ENCODE measurements around the gene TEX264.

TEX264 gene

GRCh38 chr3:51709675-51710074 lies 38.6 kb downstream of the TEX264 start:
- no peak overlapping the region for H3K4me3 ChIP-seq (ENCODE audit: low read length)
- no peak overlapping the region for H3K9ac ChIP-seq (ENCODE audit: low read depth, low read length)
- no peaks in the 10 kb centered on the region for H3K4me1 ChIP-seq (ENCODE audit: insufficient read depth, low read length)
- 92% methylated on average over 4 of the region's 4 CpGs for WGBS
- H3K9me3 ChIP-seq (ENCODE audit: insufficient read depth, low read depth, low read length): no peaks in the 10 kb centered on the region
- H3K36me3 ChIP-seq (ENCODE audit: insufficient read depth, low read length): no peaks in the 10 kb centered on the region
- peaks cover 25% of the 10 kb centered on the region for H3K27me3 ChIP-seq (ENCODE audit: insufficient read depth, low read length)
- H3K27ac ChIP-seq (ENCODE audit: low read depth, low read length): no peak overlapping the region

GRCh38 chr3:51710631-51711351 lies 39.7 kb downstream of the TEX264 start:
- Histone ChIP-seq H3K27ac (ENCODE audit: low read depth, low read length) (no peak overlapping the region), H3K27me3 (ENCODE audit: insufficient read depth, low read length) (peaks cover 25% of the 10 kb centered on the region), H3K9me3 (ENCODE audit: insufficient read depth, low read depth, low read length) (no peaks in the 10 kb centered on the region), H3K9ac (ENCODE audit: low read depth, low read length) (no peak overlapping the region), H3K36me3 (ENCODE audit: insufficient read depth, low read length) (no peaks in the 10 kb centered on the region), H3K4me3 (ENCODE audit: low read length) (no peak overlapping the region), H3K4me1 (ENCODE audit: insufficient read depth, low read length) (no peaks in the 10 kb centered on the region)
- WGBS: 86% methylated on average over 10 of the region's 10 CpGs

- Histone ChIP-seq H3K9ac (ENCODE audit: low read depth, low read length) (no peak overlapping the region), H3K4me3 (ENCODE audit: low read length) (no peak overlapping the region), H3K36me3 (ENCODE audit: insufficient read depth, low read length) (no peaks in the 10 kb centered on the region), H3K9me3 (ENCODE audit: insufficient read depth, low read depth, low read length) (no peaks in the 10 kb centered on the region), H3K4me1 (ENCODE audit: insufficient read depth, low read length) (no peaks in the 10 kb centered on the region), H3K27ac (ENCODE audit: low read depth, low read length) (no peak overlapping the region), H3K27me3 (ENCODE audit: insufficient read depth, low read length) (peaks cover 25% of the 10 kb centered on the region)
- WGBS: 88% methylated on average over 8 of the region's 8 CpGs
Observed at GRCh38 chr3:51711352-51712037, 40.4 kb downstream of the TEX264 start.

GRCh38 chr3:51712038-51712420 lies 41.0 kb downstream of the TEX264 start:
- Histone ChIP-seq H3K9me3 (ENCODE audit: insufficient read depth, low read depth, low read length) (no peaks in the 10 kb centered on the region), H3K4me1 (ENCODE audit: insufficient read depth, low read length) (no peaks in the 10 kb centered on the region), H3K4me3 (ENCODE audit: low read length) (no peak overlapping the region), H3K27me3 (ENCODE audit: insufficient read depth, low read length) (peaks cover 24% of the 10 kb centered on the region), H3K9ac (ENCODE audit: low read depth, low read length) (no peak overlapping the region), H3K27ac (ENCODE audit: low read depth, low read length) (no peak overlapping the region), H3K36me3 (ENCODE audit: insufficient read depth, low read length) (no peaks in the 10 kb centered on the region)
- WGBS: 92% methylated on average over 1 of the region's 1 CpG

- no peak overlapping the region for H3K4me3 ChIP-seq (ENCODE audit: low read length)
- peaks cover 19% of the 10 kb centered on the region for H3K27me3 ChIP-seq (ENCODE audit: insufficient read depth, low read length)
- H3K27ac ChIP-seq (ENCODE audit: low read depth, low read length): no peak overlapping the region
- no peaks in the 10 kb centered on the region for H3K36me3 ChIP-seq (ENCODE audit: insufficient read depth, low read length)
- H3K9ac ChIP-seq (ENCODE audit: low read depth, low read length): no peak overlapping the region
- no peaks in the 10 kb centered on the region for H3K4me1 ChIP-seq (ENCODE audit: insufficient read depth, low read length)
- WGBS: 95% methylated on average over 20 of the region's 20 CpGs
- H3K9me3 ChIP-seq (ENCODE audit: insufficient read depth, low read depth, low read length): no peaks in the 10 kb centered on the region
Observed at GRCh38 chr3:51712511-51712931, 41.5 kb downstream of the TEX264 start.

GRCh38 chr3:51712963-51713362 lies 41.9 kb downstream of the TEX264 start:
- Histone ChIP-seq H3K9ac (ENCODE audit: low read depth, low read length) (no peak overlapping the region), H3K9me3 (ENCODE audit: insufficient read depth, low read depth, low read length) (no peaks in the 10 kb centered on the region), H3K4me3 (ENCODE audit: low read length) (no peak overlapping the region), H3K4me1 (ENCODE audit: insufficient read depth, low read length) (no peaks in the 10 kb centered on the region), H3K27me3 (ENCODE audit: insufficient read depth, low read length) (peaks cover 15% of the 10 kb centered on the region), H3K36me3 (ENCODE audit: insufficient read depth, low read length) (no peaks in the 10 kb centered on the region), H3K27ac (ENCODE audit: low read depth, low read length) (no peak overlapping the region)
- 96% methylated on average over 19 of the region's 19 CpGs for WGBS

- Histone ChIP-seq H3K27ac (ENCODE audit: low read depth, low read length) (no peak overlapping the region), H3K4me3 (ENCODE audit: low read length) (no peak overlapping the region), H3K9ac (ENCODE audit: low read depth, low read length) (no peak overlapping the region), H3K36me3 (ENCODE audit: insufficient read depth, low read length) (no peaks in the 10 kb centered on the region), H3K9me3 (ENCODE audit: insufficient read depth, low read depth, low read length) (no peaks in the 10 kb centered on the region), H3K4me1 (ENCODE audit: insufficient read depth, low read length) (no peaks in the 10 kb centered on the region), H3K27me3 (ENCODE audit: insufficient read depth, low read length) (no peaks in the 10 kb centered on the region)
- 95% methylated on average over 36 of the region's 36 CpGs for WGBS
Observed at GRCh38 chr3:51715231-51715976, 44.4 kb downstream of the TEX264 start.

GRCh38 chr3:51715977-51716294 lies 44.9 kb downstream of the TEX264 start:
- Histone ChIP-seq H3K27me3 (ENCODE audit: insufficient read depth, low read length) (no peaks in the 10 kb centered on the region), H3K9me3 (ENCODE audit: insufficient read depth, low read depth, low read length) (no peaks in the 10 kb centered on the region), H3K27ac (ENCODE audit: low read depth, low read length) (no peak overlapping the region), H3K4me1 (ENCODE audit: insufficient read depth, low read length) (no peaks in the 10 kb centered on the region), H3K36me3 (ENCODE audit: insufficient read depth, low read length) (no peaks in the 10 kb centered on the region), H3K4me3 (ENCODE audit: low read length) (no peak overlapping the region), H3K9ac (ENCODE audit: low read depth, low read length) (no peak overlapping the region)
- whole genome bisulfite sequencing: 93% methylated on average over 8 of the region's 8 CpGs

- Histone ChIP-seq H3K4me1 (ENCODE audit: insufficient read depth, low read length) (no peaks in the 10 kb centered on the region), H3K27me3 (ENCODE audit: insufficient read depth, low read length) (no peaks in the 10 kb centered on the region), H3K36me3 (ENCODE audit: insufficient read depth, low read length) (no peaks in the 10 kb centered on the region), H3K27ac (ENCODE audit: low read depth, low read length) (no peak overlapping the region), H3K4me3 (ENCODE audit: low read length) (no peak overlapping the region), H3K9me3 (ENCODE audit: insufficient read depth, low read depth, low read length) (no peaks in the 10 kb centered on the region), H3K9ac (ENCODE audit: low read depth, low read length) (no peak overlapping the region)
- WGBS: 84% methylated on average over 5 of the region's 5 CpGs
Observed at GRCh38 chr3:51716805-51717204, 45.8 kb downstream of the TEX264 start.

GRCh38 chr3:51717446-51717845 lies 46.4 kb downstream of the TEX264 start:
- H3K9ac ChIP-seq (ENCODE audit: low read depth, low read length): no peak overlapping the region
- no peak overlapping the region for H3K27ac ChIP-seq (ENCODE audit: low read depth, low read length)
- WGBS: 92% methylated on average over 10 of the region's 10 CpGs
- no peak overlapping the region for H3K4me3 ChIP-seq (ENCODE audit: low read length)
- H3K36me3 ChIP-seq (ENCODE audit: insufficient read depth, low read length): no peaks in the 10 kb centered on the region
- no peaks in the 10 kb centered on the region for H3K27me3 ChIP-seq (ENCODE audit: insufficient read depth, low read length)
- no peaks in the 10 kb centered on the region for H3K9me3 ChIP-seq (ENCODE audit: insufficient read depth, low read depth, low read length)
- H3K4me1 ChIP-seq (ENCODE audit: insufficient read depth, low read length): no peaks in the 10 kb centered on the region

- H3K9me3 ChIP-seq (ENCODE audit: insufficient read depth, low read depth, low read length): no peaks in the 10 kb centered on the region
- no peaks in the 10 kb centered on the region for H3K27me3 ChIP-seq (ENCODE audit: insufficient read depth, low read length)
- 92% methylated on average over 7 of the region's 7 CpGs for WGBS
- no peak overlapping the region for H3K4me3 ChIP-seq (ENCODE audit: low read length)
- H3K4me1 ChIP-seq (ENCODE audit: insufficient read depth, low read length): no peaks in the 10 kb centered on the region
- H3K9ac ChIP-seq (ENCODE audit: low read depth, low read length): no peak overlapping the region
- no peak overlapping the region for H3K27ac ChIP-seq (ENCODE audit: low read depth, low read length)
- H3K36me3 ChIP-seq (ENCODE audit: insufficient read depth, low read length): no peaks in the 10 kb centered on the region
Observed at GRCh38 chr3:51717947-51718346, 46.9 kb downstream of the TEX264 start.
